Vagina (tissue), 2 donors: Measurements from ENCODE around the gene BAG5. TPM values are rescaled to one million over a fixed set of nuclear protein-coding genes. Genes with fewer than 3 reads are reported as not detected.
A peak's percentile ranks its signal among the peaks of the same experiment; 100 is the strongest.
"Not testable (repeated sequence)": the region's sequence is repeated elsewhere in the genome, so short reads cannot be mapped to it uniquely, and the experiment has no call there.

Experiments used
- DNase-seq, 2 donors: peaks; one replicate each; pipeline ENCODE4 v3.0.0-alpha.2; 2017; ENCODE audit errors: extremely low spot score in 2 of 2
- H3K27ac ChIP-seq: fragments of 200-600 bp; sonication (generic); one replicate; pipeline ENCODE4 v1.5.1; 2019
- H3K27me3 ChIP-seq: fragments of 200-600 bp; sonication (generic); one replicate; pipeline ENCODE4 v1.5.1; 2019
- H3K36me3 ChIP-seq, 2 donors: fragments of 200-600 bp; sonication (generic); one replicate each; pipeline ENCODE4 v1.5.1; 2017 to 2019
- H3K4me1 ChIP-seq: fragments of 200-600 bp; sonication (generic); one replicate; pipeline ENCODE4 v1.5.1; 2019
- H3K4me3 ChIP-seq, 2 donors: fragments of 200-600 bp; sonication (generic); 1 replicate in 1 of 2; 2 replicates in 1 of 2; pipeline ENCODE4 v1.5.1; 2016 to 2019
- H3K9me3 ChIP-seq: fragments of 200-600 bp; sonication (generic); one replicate; pipeline ENCODE4 v1.5.1; 2019
- CTCF ChIP-seq, 3 experiments: fragments of 450-650 bp in 2 of 3; fragments of 200-600 bp in 1 of 3; sonication (generic) in 1 of 3; IDR thresholded peaks; one replicate each; pipeline ENCODE4 v1.5.1; 2017 to 2019; ENCODE audit warnings: antibody characterized with exemption in 3 of 3, mild to moderate bottlenecking in 2 of 3, moderate library complexity in 2 of 3
- POLR2A ChIP-seq, 2 donors: fragments of 450-650 bp; IDR thresholded peaks; one replicate each; pipeline ENCODE4 v1.6.1; 2017; ENCODE audit warnings: antibody characterized with exemption in 2 of 2, mild to moderate bottlenecking in 2 of 2, moderate library complexity in 2 of 2
- POLR2AphosphoS5 ChIP-seq, 2 donors: sonication (generic); formaldehyde crosslinking; IDR thresholded peaks; one replicate each; pipeline ENCODE4 v1.9.0; 2017; ENCODE audit warnings: antibody characterized with exemption in 2 of 2, mild to moderate bottlenecking in 2 of 2, low read depth in 1 of 2; ENCODE audit not compliant: insufficient read depth in 1 of 2
- intact Hi-C: fragments of 100-400 bp; cut with DNase I; formaldehyde crosslinking; loops from one replicate; pipeline ENCODE4 v1.15.1; 2023
- total RNA-seq: library from RNA; depleted of rRNA; stranded (reverse); fragments of >200 nt; gene quantifications from one replicate; pipeline ENCODE4 v1.2.3, GENCODE V29; 2016

The BAG5 gene
- total RNA-seq, 1 donor from 2014 or later: 21.6 TPM

- Histone ChIP-seq H3K27ac (peak overlapping the region; percentile 90), H3K4me1 (peaks cover 71% of the 10 kb centered on the region), H3K27me3 (no peaks in the 10 kb centered on the region), H3K4me3 (peak overlapping the region in 1 of 2 donors; percentile 67), H3K36me3 (no peaks in the 10 kb centered on the region), H3K9me3 (no peaks in the 10 kb centered on the region)
- intact Hi-C loops: no loop called here
- no peak for DNase-seq
- no peak for TF ChIP-seq CTCF (IDR thresholded peaks at IDR 0.05)
- no peak for TF ChIP-seq POLR2AphosphoS5 (IDR thresholded peaks at IDR 0.05; ENCODE audit: insufficient read depth in 1 of 2, low read depth in 1 of 2)
- no peak for TF ChIP-seq POLR2A (IDR thresholded peaks at IDR 0.05)
Observed at GRCh38 chr14:103527408-103528145, 34.9 kb downstream of the BAG5 start.

- H3K27ac ChIP-seq: peak overlapping the region; percentile 90
Observed at GRCh38 chr14:103526914-103527248, 35.6 kb downstream of the BAG5 start.

GRCh38 chr14:103526247-103526913, 36.1 kb downstream of the BAG5 start:
- Histone ChIP-seq H3K4me3 (no peak overlapping the region), H3K9me3 (no peaks in the 10 kb centered on the region), H3K36me3 (no peaks in the 10 kb centered on the region), H3K27me3 (no peaks in the 10 kb centered on the region), H3K4me1 (peaks cover 65% of the 10 kb centered on the region), H3K27ac (peak overlapping the region; percentile 90)
- TF ChIP-seq POLR2A (IDR thresholded peaks at IDR 0.05) (no peak), CTCF (IDR thresholded peaks at IDR 0.05) (no peak), POLR2AphosphoS5 (IDR thresholded peaks at IDR 0.05; ENCODE audit: insufficient read depth in 1 of 2, low read depth in 1 of 2) (no peak)
- intact Hi-C loops: no loop called here
- DNase-seq: no peak

More at GRCh38 chr14:103526914-103527248, 35.6 kb downstream of the BAG5 start:
- H3K27me3 ChIP-seq: no peaks in the 10 kb centered on the region
- H3K4me1 ChIP-seq: peaks cover 68% of the 10 kb centered on the region
- no peaks in the 10 kb centered on the region for H3K36me3 ChIP-seq
- intact Hi-C loops: no loop called here
- H3K4me3 ChIP-seq: no peak overlapping the region
- DNase-seq: no peak
- H3K9me3 ChIP-seq: no peaks in the 10 kb centered on the region
- no peak for TF ChIP-seq CTCF (IDR thresholded peaks at IDR 0.05)
- no peak for TF ChIP-seq POLR2A (IDR thresholded peaks at IDR 0.05)
- TF ChIP-seq POLR2AphosphoS5 (IDR thresholded peaks at IDR 0.05; ENCODE audit: insufficient read depth in 1 of 2, low read depth in 1 of 2): no peak

- Histone ChIP-seq H3K27ac (peak overlapping the region; percentile 90), H3K4me1 (peaks cover 61% of the 10 kb centered on the region)
- H3K4me3 ChIP-seq, H3K27me3 ChIP-seq, H3K36me3 ChIP-seq, H3K9me3 ChIP-seq, intact Hi-C loops, DNase-seq: not testable (repeated sequence)
Observed at GRCh38 chr14:103525430-103526246, 36.8 kb downstream of the BAG5 start.

- Histone ChIP-seq H3K27ac (no peak overlapping the region), H3K4me1 (peaks cover 61% of the 10 kb centered on the region)
Observed at GRCh38 chr14:103524002-103524935, 38.2 kb downstream of the BAG5 start.

More at GRCh38 chr14:103524002-103524935, 38.2 kb downstream of the BAG5 start:
- Histone ChIP-seq H3K27me3 (no peaks in the 10 kb centered on the region), H3K36me3 (no peaks in the 10 kb centered on the region), H3K9me3 (no peaks in the 10 kb centered on the region), H3K4me3 (no peak overlapping the region)
- intact Hi-C loops: no loop called here
- no peak for DNase-seq
- TF ChIP-seq POLR2A (IDR thresholded peaks at IDR 0.05) (no peak), CTCF (IDR thresholded peaks at IDR 0.05) (no peak), POLR2AphosphoS5 (IDR thresholded peaks at IDR 0.05; ENCODE audit: insufficient read depth in 1 of 2, low read depth in 1 of 2) (no peak)
